Fibroblast of skin of abdomen (primary cell): ENCODE data around the gene UGT2B7.
"Not testable (repeated sequence)": the region's sequence is repeated elsewhere in the genome, so short reads cannot be mapped to it uniquely, and the experiment has no call there.

Experiments used
- DNase-seq: peaks from one replicate; pipeline ENCODE4 v3.0.0-alpha.2; 2013

UGT2B7 gene

DNA sequence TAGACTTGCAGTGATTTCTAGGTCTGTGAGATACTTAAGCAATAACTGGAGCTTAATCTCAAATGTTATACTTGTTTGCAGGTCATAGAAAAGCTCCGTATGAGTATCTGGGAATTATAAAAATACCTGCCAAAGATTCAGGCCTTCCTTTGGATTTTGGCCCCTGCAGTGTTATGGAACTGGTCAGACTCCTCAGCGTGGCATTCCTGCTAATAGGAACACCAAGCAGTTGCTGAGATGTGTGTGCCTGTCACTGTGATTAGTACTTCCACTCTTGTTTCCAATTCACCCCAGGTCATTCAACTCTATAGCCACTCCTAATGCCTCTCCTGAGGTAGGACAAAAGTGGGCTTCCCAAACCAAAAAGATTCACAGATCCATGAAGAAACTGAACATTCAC, 7.8 kb upstream of the UGT2B7 start:
- DNase-seq: no peak

DNA sequence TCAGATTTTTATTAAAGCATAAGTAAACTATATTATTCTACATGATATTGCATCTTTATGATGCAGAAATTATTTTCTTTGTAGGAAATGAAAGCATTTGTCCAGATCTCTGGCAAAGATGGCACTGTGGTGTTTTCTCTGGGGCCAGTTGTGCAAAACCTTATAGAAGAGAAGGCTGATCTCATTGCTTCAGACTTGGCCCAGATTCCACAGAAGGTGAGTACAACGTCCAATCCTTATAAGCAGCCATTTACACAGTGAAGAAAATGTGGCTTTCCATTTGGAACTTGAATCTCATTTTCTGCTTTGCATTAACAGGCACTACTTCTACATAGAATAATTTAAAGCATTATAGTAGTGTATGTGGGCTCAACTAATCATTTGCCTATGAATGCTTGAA, 6.9 kb upstream of the UGT2B7 start:
- DNase-seq: no peak

DNA sequence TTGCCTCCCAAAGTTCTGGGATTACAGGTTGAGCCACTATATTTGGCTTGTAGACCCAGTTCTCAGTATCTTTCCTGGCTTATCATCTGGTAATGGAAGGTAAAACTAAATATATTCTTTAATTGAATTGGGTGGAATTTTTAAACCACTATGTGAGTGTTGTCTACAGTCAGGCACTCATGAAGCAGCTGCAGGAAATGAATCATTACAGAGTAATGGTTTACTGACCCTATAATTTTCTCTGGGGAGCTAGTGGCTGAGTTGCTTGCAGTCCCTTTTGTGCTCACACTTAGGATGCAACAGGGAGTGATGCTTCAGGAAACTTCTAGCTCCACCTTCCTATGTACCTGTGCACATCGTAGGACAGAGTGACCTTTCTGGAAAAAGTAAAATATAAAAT, 4.1 kb upstream of the UGT2B7 start:
- peak; percentile 43 for DNase-seq

DNA sequence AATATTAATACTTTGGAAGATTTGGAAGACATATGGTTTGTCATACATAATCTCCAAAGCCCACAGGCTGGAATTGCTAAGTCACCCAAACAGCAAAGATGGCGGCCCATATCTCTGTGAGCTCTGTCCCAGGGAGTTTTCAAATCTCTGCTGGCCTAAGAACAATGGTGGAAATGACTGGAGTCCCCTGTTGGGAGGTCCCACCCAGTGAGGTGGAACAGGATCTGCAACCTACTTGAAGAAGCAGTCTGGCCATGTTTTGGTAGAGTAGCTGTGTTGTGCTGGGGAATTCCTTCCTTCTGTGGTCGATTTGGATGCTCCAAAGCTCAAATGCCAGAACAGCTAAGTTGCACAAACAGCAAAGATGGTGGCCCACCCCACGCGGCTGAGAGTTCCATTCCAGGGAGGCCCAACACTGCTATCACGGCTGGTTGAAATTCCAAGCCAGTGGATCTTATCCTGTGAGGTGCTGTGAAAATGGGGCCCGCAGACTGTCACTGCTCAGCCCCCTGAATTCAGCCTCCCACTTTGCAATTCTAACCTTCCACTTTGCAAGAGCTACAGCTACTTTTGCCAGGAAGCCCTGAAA, 3.2 kb upstream of the UGT2B7 start:
- DNase-seq: no peak

DNA sequence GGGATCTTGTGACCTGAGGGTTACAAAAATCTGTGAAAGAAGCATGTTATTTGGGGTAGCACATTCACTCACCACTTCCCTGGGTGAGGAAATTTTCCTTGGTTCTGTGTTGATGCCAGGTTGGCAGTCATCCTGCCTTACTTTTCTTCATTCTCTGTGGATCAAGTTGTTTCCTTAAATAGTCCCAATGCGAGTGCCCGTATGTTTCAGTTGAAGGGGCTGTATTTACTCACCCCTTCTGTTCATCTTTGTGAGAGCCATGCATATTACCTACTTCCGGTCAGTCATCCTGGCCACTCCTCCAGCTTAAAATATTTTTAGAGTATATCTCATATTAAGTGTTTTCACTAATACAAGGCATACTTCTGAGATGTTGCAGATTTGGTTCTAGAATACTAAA, 2.6 kb upstream of the UGT2B7 start:
- DNase-seq: no peak

DNA sequence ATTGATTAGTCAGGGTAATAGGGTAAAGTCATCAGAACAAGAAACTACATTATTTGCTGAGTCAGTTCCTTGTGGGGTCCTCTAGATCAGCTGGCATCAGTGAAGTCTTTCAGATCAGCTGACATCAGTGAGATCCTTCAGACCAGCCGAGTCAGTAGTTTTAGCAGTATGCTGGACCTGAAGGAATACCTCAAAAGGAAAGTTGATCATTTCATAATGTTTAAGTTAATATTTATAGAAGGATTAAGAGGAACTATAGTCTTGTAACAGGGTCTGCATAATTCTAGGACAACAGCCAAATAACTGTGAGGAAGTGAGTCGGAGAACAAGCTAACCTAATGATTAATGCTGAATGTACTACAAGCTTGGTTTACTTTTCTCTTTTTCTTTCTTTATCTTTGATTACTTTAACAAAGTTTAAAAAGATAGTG, 958 bp upstream of the UGT2B7 start:
- DNase-seq: peak; percentile 32

DNA sequence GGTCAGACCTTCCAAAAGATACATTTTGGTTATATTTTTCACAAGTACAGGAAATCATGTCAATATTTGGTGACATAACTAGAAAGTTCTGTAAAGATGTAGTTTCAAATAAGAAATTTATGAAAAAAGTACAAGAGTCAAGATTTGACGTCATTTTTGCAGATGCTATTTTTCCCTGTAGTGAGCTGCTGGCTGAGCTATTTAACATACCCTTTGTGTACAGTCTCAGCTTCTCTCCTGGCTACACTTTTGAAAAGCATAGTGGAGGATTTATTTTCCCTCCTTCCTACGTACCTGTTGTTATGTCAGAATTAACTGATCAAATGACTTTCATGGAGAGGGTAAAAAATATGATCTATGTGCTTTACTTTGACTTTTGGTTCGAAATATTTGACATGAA, 536 bp downstream of the UGT2B7 start:
- no peak for DNase-seq

DNA sequence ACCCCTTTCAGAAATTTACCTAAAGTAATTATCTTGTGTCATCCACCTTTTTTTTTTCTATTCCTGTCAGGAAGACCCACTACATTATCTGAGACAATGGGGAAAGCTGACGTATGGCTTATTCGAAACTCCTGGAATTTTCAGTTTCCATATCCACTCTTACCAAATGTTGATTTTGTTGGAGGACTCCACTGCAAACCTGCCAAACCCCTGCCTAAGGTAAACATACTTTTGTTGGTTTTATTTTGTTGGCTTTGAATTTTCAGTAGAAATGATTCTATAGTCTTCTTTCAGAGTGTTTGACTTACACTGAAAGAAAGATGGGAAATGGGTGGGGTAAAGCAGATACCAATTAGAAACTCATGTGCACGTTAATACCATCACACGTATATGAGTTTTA, 2.2 kb downstream of the UGT2B7 start:
- DNase-seq: no peak

DNA sequence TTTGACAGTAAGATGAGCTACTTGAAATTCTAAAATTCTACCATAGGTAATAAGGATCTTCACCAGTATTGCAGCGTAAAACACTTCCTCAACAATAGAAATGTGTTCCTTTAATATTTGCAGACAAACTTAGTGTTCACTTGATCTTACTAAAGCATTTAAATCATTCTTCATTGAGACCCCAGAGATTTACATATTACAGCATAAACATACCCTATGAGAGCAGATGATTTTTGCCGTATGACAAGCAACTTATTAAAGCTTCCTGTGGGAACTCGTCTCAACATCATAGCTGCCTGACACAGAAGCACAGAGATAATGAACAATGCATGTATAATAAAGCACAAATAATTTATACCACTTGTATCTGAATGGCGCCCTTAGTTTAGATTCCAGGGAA, 3.6 kb downstream of the UGT2B7 start:
- no peak for DNase-seq

DNA sequence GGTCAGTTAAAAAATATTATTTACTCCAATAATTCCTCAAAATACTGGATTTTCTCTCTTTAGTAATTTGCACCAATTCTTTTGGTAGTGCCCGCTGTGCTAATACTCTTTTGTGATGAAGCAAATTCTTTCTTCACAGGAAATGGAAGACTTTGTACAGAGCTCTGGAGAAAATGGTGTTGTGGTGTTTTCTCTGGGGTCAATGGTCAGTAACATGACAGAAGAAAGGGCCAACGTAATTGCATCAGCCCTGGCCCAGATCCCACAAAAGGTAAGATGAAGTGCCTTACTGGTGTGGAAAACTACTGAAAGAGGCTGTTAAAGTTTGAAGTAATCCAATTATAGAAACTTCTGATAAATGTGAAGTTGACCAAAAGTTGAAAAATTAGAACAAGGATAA, 6.4 kb downstream of the UGT2B7 start:
- not testable (repeated sequence) for DNase-seq

DNA sequence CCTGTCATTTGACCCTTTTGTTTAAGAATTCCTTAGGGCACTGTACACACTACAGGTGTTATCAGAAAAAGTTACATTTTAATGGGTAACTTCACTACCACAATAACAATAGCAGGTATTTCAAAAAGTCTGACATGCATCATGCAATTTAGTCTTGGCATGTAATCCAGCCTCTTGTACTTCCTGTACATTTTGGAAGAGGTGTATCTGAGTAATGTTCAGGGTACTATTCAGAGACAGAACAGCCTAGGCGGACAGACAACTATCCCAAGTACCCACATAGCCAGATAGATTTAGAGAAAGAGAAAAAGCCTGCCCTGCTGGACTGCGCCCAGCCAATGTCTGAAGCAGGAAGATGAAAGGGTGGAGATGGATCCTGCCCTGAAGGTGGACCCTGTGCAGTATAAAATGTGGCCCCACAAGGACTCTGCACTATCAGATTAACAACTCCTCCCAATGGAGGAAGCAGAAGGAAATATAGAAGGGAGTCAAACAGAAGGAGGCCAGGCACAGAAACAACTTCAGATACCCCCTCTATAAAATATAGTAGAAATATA, 8.5 kb downstream of the UGT2B7 start:
- no peak for DNase-seq

DNA sequence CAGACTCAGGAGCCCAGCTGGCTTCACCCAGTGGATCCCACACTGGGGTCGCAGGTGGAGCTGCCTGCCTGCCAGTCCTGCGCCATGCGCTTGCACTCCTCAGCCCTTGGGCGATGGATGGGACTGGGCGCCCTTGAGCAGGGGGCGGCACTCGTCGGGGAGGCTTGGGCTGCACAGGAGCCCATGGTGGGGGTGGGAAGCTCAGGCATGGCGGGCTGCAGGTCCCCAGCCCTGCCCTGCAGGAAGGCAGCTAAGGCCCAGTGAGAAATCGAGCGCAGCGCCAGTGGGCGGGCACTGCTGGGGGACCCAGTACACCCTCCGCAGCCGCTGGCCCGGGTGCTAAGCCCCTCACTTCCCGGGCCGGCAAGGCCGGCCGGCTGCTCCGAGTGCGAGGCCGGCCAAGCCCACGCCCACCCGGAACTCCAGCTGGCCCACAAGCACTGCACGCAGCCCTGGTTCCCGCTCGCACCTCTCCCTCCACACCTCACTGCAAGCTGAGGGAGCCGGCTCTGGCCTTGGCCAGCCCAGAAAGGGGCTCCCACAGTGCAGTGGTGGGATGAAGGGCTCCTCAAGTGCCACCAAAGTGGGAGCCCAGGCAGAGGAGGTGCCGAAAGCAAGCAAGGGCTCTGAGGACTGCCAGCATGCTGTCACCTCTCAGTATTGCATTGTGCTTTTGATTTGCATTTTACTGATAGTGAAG, 19.0 kb downstream of the UGT2B7 start:
- DNase-seq: not testable (repeated sequence)

DNA sequence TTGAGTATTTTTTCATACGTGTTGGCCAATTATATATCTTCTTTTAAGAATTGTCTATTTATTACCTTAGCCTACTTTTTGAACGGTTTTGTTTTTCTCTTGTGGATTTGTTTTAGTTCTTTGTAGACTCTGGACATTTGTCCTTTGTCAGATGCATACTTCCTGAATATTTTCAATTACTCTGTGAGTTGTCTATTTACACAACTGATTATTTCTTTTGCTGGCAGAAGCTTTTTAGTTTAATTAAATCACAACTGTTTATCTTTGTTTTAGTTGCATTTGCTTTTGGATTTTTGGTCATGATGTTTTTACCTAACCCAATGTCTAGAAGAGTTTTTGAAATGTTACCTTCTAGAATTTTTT, 19.6 kb downstream of the UGT2B7 start:
- DNase-seq: no peak

DNA sequence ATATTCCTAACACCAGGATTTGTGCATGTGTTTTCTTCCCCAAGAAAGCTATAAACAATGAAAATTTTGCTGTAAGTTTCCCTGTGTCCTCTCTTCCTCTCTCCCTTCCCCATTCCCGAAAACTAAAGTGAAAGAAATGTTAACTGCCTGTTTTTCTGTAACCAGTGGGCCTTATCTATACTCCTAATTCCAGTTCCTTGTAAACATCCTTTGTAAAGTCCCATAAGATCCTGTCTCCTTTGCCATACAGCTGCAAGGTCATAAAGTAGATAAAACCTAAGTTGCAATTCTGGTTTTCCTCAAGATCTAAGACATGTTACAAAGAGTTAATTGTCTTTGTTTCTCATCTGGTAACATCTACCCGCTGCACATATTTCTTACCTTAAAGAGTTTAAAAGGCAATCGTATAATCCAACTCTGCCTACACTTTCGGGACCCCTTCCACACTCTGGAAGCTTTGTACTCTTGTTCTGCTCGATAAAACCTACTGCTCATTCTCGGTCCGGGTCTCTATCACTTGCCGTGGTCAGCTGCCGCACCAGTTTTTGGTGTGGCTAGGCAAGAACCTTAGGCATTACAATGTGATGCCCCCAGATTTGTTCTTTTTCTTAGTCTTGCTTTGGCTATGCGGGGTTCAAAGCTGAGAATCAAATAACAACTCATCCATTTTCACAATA, 20.5 kb downstream of the UGT2B7 start:
- DNase-seq: no peak

DNA sequence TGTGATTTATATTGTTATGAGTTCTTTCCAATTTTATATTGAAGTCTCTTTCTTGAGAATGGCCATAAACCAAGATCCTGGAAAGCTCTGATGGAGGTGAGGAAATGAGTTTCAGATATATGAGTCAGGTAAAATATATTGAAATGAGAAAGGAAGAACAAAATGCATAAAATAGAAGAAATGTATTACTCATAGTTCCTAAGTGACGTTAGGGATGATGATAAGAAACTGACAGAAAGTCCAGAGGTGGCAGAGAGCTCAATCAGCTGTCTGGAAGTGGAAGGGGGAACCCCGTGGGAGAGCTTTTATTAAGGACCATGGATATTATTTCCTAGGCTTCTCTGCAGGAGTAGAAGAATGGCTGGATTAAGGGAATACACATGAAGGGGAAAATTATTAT, 24.6 kb downstream of the UGT2B7 start:
- no peak for DNase-seq

DNA sequence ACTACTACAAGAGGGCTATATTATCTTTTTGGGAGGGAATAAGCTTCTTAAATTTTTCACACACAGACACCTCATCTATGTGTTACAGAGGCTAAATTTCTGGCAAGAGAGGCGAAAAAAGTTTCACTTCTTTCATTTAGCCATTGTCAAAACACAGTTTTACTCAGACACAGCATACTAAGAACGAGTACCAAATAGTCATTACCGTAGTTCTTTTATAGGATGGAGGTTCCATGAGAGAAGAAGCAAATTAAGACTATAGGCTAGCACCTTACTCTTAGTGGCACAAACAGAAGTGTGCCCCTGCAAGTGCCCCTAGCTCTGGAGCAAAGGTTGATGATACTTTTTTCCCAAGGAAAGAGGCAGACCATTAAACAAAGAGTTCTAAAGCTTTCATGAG, 26.2 kb downstream of the UGT2B7 start:
- DNase-seq: no peak

DNA sequence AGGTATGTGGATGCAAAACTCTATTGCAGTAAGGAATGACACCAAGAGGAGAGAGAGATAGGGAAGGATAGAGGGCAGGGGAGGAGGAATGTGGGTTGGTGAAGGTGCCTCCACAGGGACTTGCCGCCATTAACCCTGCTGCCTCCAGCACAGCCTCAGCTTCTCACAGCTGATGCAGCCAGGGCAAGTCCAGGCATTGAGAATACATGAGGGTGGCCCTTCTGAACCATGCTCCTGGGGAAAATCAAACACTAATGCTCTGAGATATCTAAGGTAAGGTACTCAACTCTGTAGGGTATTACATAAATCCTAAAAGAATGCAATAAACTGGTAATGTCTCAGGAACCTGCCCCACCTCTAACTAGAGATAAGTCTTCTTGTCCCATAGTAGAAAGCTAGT, 28.7 kb downstream of the UGT2B7 start:
- no peak for DNase-seq

DNA sequence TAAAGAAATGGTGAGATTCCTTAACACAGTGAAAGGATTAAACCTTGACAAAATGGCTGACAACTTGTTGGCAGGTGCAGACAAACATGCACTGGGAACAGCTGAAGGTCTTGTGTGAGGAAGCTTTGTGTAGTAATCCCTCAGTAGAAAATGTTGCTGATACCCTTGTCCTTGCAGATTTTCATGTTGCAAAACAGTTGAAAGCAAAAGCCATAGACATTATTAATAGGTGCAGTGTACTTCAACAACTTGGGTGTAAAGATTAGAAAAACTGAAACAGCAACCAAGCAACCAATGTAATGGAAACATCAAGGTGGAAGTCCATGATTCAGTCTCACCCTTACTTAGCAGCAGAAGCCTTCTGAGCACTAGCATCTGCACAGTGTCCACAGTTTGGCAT, 29.8 kb downstream of the UGT2B7 start:
- no peak for DNase-seq

DNA sequence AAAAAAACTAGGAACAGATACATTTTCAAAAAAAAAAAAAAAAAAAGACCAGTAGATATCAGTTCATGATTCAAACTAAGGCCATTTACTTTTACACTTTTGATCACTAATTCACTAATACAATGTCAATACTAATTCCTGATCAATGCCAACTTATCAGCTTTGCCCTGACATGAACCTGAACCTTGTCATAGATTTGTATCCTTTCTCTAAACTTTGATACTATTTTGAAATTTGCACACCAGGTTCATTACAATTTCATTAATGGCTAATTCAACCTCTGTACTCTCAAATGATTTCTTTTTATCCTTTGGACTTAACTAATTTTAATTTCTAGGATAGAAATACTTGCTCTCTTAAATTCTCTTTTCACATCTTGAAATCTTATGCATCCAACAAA, 37.7 kb downstream of the UGT2B7 start:
- DNase-seq: no peak

DNA sequence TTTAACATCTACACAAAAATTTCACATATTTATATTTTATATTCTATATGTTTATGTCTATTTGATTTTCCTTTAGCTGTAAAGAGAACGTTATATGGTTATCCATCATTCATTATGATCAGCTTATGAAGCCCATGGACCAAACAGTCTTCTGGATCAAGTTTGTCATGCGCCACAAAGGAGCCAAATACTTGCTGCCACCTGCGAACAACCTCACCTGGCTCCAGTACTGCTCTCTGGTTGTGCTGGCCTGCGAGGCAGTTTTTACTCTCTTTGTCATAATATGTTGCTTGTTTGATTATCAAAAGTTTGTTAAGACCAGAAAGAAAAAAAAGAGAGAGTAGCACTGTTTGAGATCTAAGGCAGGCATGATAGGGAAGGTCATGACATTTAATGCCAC, 38.2 kb downstream of the UGT2B7 start:
- no peak for DNase-seq

DNA sequence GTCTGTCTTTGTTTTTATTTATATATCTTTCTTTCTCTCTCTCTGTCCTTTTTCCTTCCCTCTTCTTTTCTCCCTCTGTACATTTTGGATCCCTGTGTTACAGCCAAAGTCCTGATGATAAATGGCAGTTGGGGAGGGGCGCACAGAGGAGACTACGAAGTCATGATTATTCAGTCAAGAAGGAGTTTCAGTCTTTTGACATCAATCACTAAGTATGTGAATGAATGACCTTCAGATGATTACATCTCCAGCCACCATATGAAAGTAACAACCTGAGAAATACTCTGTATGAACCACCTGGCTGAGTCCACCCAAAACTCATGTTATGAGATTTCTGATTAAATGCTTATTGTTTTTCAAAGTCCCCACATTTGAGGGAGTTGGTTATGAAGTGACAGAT, 45.0 kb downstream of the UGT2B7 start:
- no peak for DNase-seq

DNA sequence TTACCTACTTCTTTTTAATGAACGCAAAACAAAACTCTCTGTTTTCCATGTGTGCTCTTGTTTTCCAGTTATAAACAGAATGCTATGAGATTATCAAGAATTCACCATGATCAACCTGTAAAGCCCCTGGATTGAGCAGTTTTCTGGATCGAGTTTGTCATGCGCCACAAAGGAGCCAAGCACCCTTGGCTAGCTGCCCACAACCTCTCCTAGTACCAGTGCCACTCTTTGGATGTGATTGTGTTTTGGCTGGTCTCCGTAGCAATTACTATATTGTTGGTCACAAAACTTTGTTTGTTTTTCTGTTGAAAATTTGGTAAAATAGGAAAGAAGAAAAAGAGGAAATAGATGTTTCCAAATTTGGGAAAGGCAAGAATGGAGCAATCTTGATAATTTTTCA, 51.1 kb downstream of the UGT2B7 start:
- no peak for DNase-seq

DNA sequence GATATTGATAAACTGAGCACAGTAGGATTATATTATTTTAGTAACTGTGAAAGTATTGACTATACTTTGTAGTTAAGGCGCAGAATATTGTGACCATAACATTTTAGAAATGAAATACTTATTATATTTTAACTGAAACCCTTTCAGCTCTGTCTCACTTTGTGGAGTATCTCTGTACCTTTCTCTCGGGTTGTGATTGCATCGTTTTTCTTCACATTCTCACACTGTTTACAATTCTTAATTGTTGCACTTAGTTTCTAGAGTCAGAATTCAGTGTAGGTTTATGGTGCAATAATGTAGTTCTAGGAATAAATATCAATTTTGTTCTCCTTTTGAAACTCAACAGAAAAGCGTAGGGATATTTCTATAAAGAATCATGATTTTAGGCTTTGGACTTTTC, 57.7 kb downstream of the UGT2B7 start:
- no peak for DNase-seq

DNA sequence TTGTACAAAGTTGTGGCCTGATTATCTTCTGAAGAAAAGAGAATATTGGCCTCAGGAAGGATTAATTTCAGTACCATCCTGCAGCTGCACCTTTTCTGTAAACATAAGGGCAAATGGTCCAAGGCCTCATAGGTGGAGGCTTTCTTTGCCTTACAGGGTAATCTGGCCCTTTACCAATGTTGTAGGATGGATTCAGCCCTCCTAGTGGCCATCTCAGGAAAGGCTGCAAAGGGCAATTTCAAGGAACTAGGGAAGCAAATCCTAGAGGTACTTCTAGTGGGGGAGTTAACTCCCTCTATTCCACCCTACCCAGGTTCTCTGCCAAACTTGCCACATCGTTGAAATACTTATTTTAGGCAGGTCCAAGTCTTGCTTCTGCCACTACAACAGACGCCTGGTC, 60.6 kb downstream of the UGT2B7 start:
- DNase-seq: no peak
